Cerebellar nuclear complex (tissue), 1 donor: Measurements from ENCODE around the gene CRELD2.

ENCODE experiments used
- DNase-seq, 2 experiments: peaks; one replicate each; lab custom pipeline; 2025; lab: John Stamatoyannopoulos, UW

Gene CRELD2

DNA sequence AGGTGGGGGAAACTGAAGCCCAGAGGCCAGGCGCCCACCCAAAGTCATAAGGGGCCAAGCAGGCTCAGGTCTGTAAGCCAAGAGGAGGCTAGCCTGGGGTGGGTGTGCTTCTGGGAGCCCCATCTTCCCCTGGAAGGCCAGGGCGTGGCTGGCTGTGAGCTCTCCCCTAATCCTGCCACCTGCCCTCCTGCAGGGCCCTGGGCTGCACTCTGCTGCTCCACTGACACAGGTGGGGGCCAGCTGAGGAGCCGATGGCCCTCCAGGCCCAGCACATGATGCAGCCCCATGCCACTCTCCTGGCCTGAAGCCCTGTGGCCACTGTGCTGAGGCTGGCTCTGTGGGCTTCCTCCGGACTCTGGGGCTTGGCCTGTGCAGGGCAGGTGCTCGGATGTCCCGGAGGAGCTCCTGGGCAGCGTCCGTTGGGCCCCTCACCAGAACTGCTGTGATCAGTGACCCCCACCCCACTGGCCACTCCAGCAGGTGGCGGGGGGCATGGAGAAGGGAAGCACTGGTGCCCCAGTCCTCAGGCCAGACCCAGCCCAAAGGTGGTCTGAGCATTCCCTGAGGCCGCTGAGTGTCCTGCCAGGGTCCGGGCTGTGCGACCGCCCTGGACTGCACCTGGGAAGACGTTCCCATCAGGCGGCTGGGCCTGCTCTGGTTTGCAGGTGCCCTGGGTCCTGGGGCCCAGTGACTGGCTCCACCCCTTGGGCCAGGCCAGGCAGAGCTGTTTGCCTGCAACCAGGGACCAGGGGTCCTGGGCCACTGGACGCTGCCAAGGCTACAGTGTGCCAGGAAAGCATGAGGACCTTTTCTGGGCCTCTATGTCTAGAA is 50.6 kb downstream of the CRELD2 start:
- no peak for DNase-seq

GRCh38 chr22:49969751-49970527 is 51.5 kb downstream of the CRELD2 start:
- no peak for DNase-seq

GRCh38 chr22:49970528-49971231 is 52.2 kb downstream of the CRELD2 start:
- DNase-seq: no peak

- no peak for DNase-seq
Observed at GRCh38 chr22:49971232-49972162, 53.1 kb downstream of the CRELD2 start.

DNA sequence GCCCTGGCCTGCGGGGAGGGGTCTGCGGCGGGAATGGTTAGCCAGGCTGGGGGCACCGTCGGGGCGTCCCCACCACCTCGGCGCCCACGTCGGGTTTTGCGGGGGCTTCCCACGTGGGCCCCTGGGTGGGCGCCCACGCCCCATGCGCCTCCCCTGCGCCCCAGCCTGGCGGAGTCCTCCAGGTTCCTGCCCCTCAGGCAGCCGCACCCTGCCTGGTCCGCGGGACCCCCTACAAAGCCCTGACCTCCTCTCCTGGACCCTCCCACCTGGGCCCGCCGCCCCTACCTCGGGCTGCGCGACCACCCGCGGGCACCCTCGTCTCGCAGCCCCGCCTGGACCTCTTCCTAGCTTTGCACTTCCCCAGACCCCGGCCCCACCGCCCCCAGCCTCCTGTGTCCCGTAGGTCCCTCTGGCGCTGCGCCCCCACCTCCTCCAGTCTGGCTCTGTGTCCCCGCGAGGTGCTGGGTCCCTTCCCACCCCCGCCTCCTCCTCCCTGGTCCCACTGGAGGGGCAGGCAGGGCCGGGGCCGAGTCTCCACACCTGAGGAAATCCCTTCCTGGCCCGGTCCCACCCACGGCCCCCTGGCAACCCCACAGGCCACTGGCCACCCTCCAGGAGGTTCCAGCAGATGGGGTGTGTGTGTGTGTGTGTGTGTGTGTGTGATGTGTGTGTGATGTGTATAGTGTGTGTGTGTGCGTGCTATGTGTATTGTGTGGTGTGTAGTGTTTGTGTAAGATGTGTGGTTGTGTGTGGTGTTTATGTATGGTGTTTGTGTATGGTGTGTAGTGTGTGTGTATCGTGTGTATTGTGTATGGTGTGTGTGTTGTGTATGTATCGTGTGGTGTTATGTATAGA is 54.0 kb downstream of the CRELD2 start:
- no peak for DNase-seq

- no peak for DNase-seq
Observed at GRCh38 chr22:49973018-49973961, 54.9 kb downstream of the CRELD2 start.

DNA sequence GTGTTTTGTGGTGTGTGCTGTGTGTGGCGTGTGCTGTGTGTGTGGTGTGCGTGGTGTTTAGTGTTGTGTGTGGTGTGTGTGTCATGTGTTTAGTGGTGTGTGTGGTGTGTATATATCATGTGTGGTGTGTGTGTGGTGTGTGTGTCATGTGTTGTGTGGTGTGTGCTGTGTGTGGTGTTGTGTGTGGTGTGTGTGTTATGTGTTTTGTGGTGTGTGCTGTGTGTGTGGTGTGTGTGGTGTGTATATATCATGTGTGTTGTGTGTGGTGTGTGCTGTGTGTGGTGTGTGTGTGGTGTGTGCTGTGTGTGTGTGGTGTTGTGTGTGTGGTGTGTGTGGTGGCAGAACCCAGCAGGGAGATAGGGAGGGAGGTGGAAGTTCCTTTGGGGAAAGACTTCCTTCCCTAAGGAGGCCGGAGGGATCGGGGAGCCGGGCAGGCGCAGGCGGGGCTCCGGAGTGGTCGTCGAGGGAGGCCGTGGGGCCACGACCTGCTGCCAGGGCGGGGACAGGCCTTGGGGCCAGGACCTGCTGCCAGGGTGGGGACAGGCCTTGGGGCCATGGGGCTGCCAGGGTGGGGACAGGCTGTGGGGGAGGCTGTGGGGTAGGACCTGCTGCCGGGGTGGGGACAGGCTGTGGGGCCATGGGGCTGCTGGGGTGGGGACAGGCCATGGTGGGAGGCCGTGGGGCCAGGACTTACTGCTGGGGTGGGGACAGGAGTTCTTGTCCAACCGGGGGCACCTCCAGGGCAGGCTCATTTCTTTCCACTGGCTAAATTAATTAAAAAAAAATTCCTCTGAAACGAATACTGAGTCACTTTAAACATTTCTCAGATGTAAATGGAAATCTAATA is 57.3 kb downstream of the CRELD2 start:
- DNase-seq: no peak

DNA sequence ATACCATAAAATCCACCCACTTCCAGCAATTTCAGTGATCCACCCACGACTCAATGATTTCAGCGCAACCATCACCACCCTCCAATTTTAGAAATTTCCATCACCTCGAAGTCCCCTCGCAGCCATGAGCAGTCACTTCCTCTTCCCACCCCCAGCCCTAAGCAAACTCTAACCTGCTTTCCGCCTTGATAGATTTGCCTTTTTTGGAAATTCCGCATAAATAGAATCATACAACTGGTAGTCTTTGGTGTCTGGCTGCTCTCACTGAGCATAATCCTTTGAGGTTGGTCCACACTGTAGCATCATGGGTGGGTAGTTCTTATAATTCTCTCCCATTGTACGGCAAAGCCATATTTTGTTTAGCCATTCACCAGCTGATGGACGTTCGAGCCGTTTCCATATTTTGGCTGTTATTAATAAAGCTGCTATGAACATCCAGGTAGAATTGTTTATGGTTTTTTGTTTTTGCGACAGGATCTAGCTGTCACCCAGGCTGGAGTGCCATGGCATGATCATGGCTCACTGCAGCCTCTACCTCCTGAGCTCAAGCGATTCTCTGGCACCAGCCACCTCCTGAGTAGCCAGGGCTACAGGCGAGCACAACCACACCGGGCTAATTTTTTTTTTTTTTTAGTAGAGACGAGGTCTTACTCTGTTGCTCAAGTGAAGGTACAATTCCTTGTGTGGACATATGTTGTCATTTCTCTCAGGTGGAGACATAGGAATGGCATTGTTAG is 58.2 kb downstream of the CRELD2 start:
- no peak for DNase-seq
